ENCODE measurements around the gene SLC30A2. TPM values are rescaled to one million over a fixed set of nuclear protein-coding genes. Genes with fewer than 3 reads are reported as not detected.

SLC30A2 gene
- 0.35 TPM in 2 replicates for total RNA-seq (2021)
- long read RNA-seq, result 0 reads

GRCh38 chr1:26045722-26046245 lies at the start of gene SLC30A2:
TSS of gene SLC30A2 (minus strand) at chr1:26046118. CDS start at chr1:26045896, 222 bp downstream.
- no peak within 1 kb of the TSS for H3K14ac ChIP-seq (ENCODE audit: insufficient read depth, low read length)
- no peak within 1 kb of the TSS for H2AK5ac ChIP-seq (ENCODE audit: insufficient read length, low read length)
- no peak within 1 kb of the TSS for H3T11ph ChIP-seq (ENCODE audit: low read length)
- H3K4me3 Mint-ChIP-seq, result peak within 1 kb of the TSS; percentile 49 to 77
- H2BK15ac ChIP-seq (ENCODE audit: low read depth, low read length), result no peak within 1 kb of the TSS
- H3K23ac ChIP-seq (ENCODE audit: insufficient read length, low read depth, low read length), result no peak within 1 kb of the TSS
- no peaks in the 10 kb centered on the region for H3K36me3 Mint-ChIP-seq (ENCODE audit: insufficient read depth in 1 of 3, low read depth in 3 of 3)
- TF ChIP-seq CTCF (conservative IDR thresholded peaks at IDR 0.05), result no peak; the same call in 2 of the 3 replicates
- peaks cover 99% of the 10 kb centered on the region for H3K27me3 Mint-ChIP-seq (ENCODE audit: low read depth)
- no peaks in the 10 kb centered on the region for H3K79me1 ChIP-seq (ENCODE audit: insufficient read depth, low read depth, low read length, poor library complexity, severe bottlenecking)
- H3K9me3 Mint-ChIP-seq, result no peaks in the 10 kb centered on the region; a peak in 1 of 5 replicates
- H3K56ac ChIP-seq (ENCODE audit: insufficient read length, low read depth, low read length), result no peak within 1 kb of the TSS
- no peak within 1 kb of the TSS for H3K27ac Mint-ChIP-seq
- no peak within 1 kb of the TSS for H4K8ac ChIP-seq (replicated peaks; ENCODE audit: insufficient read length, low read depth, low read length)
- peaks cover 5 to 9% of the 10 kb centered on the region in 2 experiments; a peak in 3 of 4 replicates for H3K4me1 Mint-ChIP-seq
- H3K4me1 ChIP-seq (ENCODE audit: insufficient read depth, low read length), result no peaks in the 10 kb centered on the region
- H2BK20ac ChIP-seq (ENCODE audit: low read depth, low read length, poor library complexity, severe bottlenecking), result no peak within 1 kb of the TSS
- no peaks in the 10 kb centered on the region for H3K79me2 ChIP-seq (ENCODE audit: insufficient read depth, low read length)
- no peak within 1 kb of the TSS for H2BK5ac ChIP-seq (ENCODE audit: insufficient read length, low read length)
- no peak within 1 kb of the TSS for H2BK120ac ChIP-seq (ENCODE audit: low read depth, low read length, poor library complexity, severe bottlenecking)
- no peak within 1 kb of the TSS for H2AFZ ChIP-seq (ENCODE audit: low read length)
- peaks cover 10% of the 10 kb centered on the region for H3K23me2 ChIP-seq (ENCODE audit: insufficient read length, low read depth, low read length, poor library complexity, severe bottlenecking)
- H3K4me2 ChIP-seq (ENCODE audit: insufficient read depth, insufficient read length, low read length), result peak within 1 kb of the TSS; percentile 40
- no peak within 1 kb of the TSS for H3K4ac ChIP-seq (ENCODE audit: low read depth, low read length)
- no peak within 1 kb of the TSS for H3K27ac ChIP-seq (ENCODE audit: insufficient read length, low read depth, low read length)
- H4K91ac ChIP-seq (ENCODE audit: insufficient read length, low read depth, low read length), result no peak within 1 kb of the TSS
- H3K9me3 ChIP-seq (ENCODE audit: control insufficient read depth, low read depth, low read length), result no peaks in the 10 kb centered on the region
- no CpG with 5 or more reads among the region's 62 CpGs for WGBS (ENCODE audit: extremely low coverage, insufficient read length, low lambda C conversion rate)
- peaks cover 4% of the 10 kb centered on the region for H4K20me1 ChIP-seq (ENCODE audit: control insufficient read depth, insufficient read depth, insufficient read length)
- H2BK12ac ChIP-seq (ENCODE audit: insufficient read length, low read depth, low read length), result no peak within 1 kb of the TSS
- H4K5ac ChIP-seq (ENCODE audit: insufficient read length, low read depth, low read length), result no peak within 1 kb of the TSS
- H3K9ac ChIP-seq (ENCODE audit: extremely low read depth, insufficient read length, low read length), result no peak within 1 kb of the TSS
- H3K27me3 ChIP-seq (ENCODE audit: insufficient read depth, low read length), result peaks cover 51% of the 10 kb centered on the region
- peak; percentile 65 for DNase-seq
- no peak within 1 kb of the TSS for H3K18ac ChIP-seq (ENCODE audit: insufficient read length, low read depth, low read length)
